Gastroesophageal sphincter (tissue), 3 donors: ENCODE results near the gene NDRG3.

ENCODE experiments used
- CTCF ChIP-seq, 4 experiments: fragments of 200-600 bp in 2 of 4; fragments of 450-650 bp in 2 of 4; sonication (generic) in 1 of 4; IDR thresholded peaks; one replicate each; pipeline ENCODE4 v1.5.1; 2017 to 2019; ENCODE audit warnings: antibody characterized with exemption in 4 of 4, mild to moderate bottlenecking in 2 of 4, moderate library complexity in 2 of 4
- EP300 ChIP-seq: sonication (generic); formaldehyde crosslinking; IDR thresholded peaks from one replicate; pipeline ENCODE4 v1.6.1; 2017; ENCODE audit warnings: antibody characterized with exemption, mild to moderate bottlenecking
- POLR2A ChIP-seq, 2 donors: fragments of 450-650 bp; IDR thresholded peaks; one replicate each; pipeline ENCODE4 v1.6.1; 2017; ENCODE audit warnings: antibody characterized with exemption in 2 of 2, mild to moderate bottlenecking in 2 of 2, moderate library complexity in 1 of 2
- POLR2AphosphoS5 ChIP-seq: sonication (generic); formaldehyde crosslinking; IDR thresholded peaks from one replicate; pipeline ENCODE4 v1.6.1; 2017; ENCODE audit warnings: antibody characterized with exemption

DNA sequence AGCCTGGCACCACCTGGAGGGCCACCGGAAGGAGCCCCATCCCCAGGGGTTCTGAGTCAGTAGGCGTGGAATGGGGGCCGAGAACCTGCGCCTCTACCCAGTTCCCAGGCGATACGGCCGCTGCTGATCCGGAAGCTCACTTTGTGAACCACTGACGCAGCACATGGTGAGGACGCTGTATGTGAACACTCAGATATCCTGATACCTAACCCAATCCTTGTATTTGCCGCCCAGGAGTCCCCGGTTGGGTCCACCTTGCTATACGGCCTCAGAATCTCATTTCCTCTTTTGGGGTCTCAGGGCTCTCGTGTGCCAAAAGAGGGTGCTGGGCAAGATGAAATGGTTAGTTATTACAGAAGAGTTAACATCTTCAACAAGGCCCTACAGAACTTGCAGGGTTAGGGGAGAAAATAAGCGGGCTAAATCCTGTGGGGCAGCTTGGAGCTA, 140.9 kb downstream of the NDRG3 start:
- TF ChIP-seq POLR2A (IDR thresholded peaks at IDR 0.05) (no peak), CTCF (IDR thresholded peaks at IDR 0.05) (no peak), EP300 (no peak), POLR2AphosphoS5 (no peak)
